Measurements from ENCODE around the gene PHYKPL.

PHYKPL gene

DNA sequence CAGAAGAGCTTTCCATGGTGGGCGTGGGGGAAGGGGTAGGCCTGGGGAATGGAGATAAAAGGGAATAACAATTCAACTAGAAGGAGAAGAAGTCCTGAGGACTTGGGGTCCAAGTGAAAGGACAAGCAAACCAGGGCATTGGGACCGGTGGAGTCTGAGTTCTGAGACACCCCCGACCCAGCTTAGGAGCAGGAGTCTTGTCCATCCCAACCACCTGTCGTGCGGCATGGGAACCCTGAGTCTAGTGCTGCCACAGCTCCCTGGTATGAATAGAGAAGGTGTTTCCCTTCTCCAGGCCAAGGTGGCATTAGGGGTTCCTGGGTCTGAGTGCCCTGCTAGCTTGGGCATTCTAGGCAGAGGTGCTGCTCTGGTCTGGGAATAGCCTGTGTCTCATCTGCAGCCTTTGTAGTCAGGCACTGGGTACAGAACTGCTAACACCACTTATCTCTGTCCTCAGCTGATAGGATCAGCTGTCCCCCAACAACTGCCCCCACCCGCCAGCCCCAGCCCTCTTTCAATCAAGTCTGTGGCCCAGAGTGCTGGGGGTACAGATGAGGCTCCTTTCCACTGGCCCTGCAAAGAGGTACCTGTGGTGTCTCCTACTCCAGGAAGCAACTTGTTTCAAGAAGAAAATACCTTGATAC is 18.3 kb downstream of the PHYKPL start:
- TF ChIP-seq GATA1 (IDR thresholded peaks at IDR 0.05; ENCODE audit: low read depth, low read length) (no peak), POLR2A (IDR thresholded peaks at IDR 0.05; ENCODE audit: low read length) (no peak)
- peak in 1 of 2 experiments; percentile 43 for DNase-seq

DNA sequence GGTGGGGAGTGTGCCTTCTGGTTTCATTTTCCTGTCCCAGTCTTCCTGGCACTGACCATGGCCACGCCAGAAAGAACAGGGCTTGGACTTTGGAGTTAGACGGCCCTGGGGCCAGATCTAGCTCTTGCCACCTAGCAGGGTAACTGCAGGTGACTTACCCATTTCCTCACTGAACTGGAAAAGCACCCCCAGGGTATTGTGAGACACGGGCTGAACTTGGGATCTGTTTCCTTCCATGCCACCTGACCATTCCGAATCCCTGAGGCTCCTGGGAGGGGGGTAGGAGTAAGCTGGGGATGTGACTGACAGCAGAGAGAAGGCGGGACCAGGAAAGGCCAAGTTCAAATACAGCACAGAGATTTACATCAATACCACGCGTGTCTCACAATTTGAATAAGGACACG is 18.9 kb downstream of the PHYKPL start:
- DNase-seq = no peak
- no peak for TF ChIP-seq GATA1 (IDR thresholded peaks at IDR 0.05; ENCODE audit: low read depth, low read length)
- no peak for TF ChIP-seq POLR2A (IDR thresholded peaks at IDR 0.05; ENCODE audit: low read length)

DNA sequence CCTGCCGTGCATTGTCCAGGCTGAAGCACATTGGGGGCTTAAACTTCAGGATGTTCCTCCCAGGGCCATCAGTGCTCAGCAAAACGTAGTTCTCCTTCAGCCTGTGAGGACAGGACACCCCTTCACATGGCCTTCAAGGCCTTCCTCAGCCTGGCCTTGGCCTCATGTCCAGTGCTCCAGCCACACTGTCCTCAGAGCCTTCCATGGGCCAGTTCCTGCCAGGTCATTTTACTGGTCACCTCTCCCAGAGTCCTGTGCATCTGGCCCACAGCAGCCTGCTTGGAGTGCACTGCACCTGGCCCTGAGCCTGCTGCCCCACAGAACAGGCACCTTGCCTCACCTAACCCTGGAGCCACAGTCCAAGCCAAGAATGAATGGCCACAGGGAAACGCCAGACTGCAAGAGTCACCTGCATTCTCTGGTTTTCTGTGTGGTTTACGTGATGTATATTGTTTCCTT is 19.6 kb downstream of the PHYKPL start:
- TF ChIP-seq POLR2A (IDR thresholded peaks at IDR 0.05; ENCODE audit: low read length) (no peak), GATA1 (IDR thresholded peaks at IDR 0.05; ENCODE audit: low read depth, low read length) (no peak)

DNA sequence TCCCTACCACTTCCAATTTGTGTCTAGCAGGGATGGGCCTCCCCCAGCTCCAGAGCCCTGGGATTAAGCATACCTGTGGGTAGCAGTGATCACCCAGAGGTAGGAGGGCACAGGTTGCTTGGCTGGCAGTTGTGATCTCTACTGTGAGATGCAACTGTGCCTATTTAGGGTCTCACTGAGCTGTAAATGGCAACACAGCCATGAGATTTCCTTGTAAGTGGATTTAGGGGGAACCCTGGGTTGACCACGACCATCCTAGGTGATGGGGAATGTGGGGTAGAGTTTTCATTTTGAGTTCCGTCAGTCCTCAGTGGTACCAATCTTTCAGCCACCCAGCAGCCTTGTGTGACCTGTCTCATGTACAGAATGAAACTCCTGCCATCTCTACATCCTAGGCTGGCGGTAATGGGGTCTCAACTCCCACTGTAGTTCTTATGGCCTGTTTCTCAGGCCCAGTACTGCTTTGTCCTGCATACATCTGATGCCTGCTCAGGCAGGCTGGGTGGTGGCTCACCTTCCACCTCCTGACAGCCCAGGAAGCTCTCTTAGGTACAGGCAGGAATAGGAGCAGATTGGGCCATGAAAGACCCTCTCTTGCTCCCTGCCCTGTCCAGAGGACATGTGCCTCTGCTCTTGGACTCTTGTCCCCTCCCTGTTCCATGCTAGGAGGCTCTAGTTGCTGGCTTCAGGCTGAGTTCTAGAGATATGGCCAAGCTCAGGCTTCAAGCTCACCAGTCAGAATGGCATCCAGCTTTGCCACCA is 20.2 kb downstream of the PHYKPL start:
- peak; percentile 52 for TF ChIP-seq POLR2A (IDR thresholded peaks at IDR 0.05; ENCODE audit: low read length)
- no peak for TF ChIP-seq GATA1 (IDR thresholded peaks at IDR 0.05; ENCODE audit: low read depth, low read length)
- no peak for DNase-seq

More for the DNA sequence above, 19.6 kb downstream of the PHYKPL start:
- DNase-seq = no peak

DNA sequence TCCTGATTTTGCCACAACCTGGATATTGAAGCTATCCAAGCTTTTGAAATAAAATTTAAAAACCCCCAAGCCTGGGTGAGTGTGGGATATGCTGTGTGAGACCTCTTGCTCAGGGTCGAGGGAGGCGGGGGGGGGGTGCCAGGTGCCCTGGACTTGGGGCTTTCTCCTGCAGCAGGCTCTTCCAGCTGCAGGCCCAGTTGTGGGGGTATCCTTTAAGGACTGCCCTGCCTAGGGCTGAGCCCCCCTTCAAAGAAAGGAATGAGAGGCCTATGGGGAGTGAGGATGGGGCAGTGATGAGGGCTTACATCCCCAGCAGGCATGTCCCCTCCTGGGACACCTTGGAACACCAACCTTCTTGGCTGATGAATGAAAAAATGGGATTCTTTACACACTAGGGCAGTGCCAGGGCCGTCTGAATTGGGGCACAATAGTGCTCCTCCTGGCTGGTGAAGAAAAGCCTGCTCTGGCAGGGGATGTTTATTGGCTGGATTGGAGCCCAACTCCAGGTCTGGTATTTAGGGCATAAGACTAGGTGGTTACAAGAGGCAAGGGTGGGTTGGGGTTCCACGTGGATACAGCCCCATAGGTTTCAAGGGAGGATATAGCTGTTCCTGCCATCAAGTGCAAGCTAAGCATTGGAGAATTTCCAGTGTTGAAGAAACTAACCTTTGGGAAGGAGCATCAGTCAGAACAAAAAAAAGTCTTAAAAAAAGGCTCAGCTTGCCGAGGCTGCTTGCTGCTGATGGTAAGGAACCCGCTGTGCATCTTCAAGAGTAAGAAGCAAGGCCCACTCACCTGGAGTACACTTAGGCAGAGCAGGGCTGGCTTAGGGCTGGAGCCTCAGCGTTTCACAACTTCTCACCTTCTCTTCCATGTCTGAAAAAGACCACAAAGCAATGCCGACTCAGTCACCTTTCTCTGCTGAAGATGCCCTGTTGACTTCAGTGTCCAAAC is 21.2 kb downstream of the PHYKPL start:
- DNase-seq = no peak
- TF ChIP-seq GATA1 (IDR thresholded peaks at IDR 0.05; ENCODE audit: low read depth, low read length) (no peak), POLR2A (IDR thresholded peaks at IDR 0.05; ENCODE audit: low read length) (no peak)

DNA sequence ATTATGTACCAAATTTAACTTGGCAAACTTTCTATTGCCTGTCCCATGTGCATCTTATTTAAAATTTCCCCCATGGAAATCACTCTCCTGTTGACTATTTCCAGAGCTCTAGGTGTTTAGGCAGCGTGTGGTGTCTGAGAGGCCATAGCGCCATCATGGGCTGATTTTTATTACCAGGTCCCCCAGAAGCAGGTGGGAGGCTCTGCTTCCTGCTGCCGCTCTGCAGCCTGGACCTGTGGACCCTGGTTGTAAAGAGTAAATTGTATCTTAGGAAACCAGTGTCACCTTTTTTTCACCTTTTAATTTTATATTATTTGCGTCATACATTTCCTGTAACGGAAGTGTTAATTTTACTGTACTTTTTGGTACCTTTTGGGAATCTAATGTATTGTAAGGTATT is 21.9 kb downstream of the PHYKPL start:
- TF ChIP-seq POLR2A (IDR thresholded peaks at IDR 0.05; ENCODE audit: low read length) (no peak), GATA1 (IDR thresholded peaks at IDR 0.05; ENCODE audit: low read depth, low read length) (no peak)
- DNase-seq = no peak

DNA sequence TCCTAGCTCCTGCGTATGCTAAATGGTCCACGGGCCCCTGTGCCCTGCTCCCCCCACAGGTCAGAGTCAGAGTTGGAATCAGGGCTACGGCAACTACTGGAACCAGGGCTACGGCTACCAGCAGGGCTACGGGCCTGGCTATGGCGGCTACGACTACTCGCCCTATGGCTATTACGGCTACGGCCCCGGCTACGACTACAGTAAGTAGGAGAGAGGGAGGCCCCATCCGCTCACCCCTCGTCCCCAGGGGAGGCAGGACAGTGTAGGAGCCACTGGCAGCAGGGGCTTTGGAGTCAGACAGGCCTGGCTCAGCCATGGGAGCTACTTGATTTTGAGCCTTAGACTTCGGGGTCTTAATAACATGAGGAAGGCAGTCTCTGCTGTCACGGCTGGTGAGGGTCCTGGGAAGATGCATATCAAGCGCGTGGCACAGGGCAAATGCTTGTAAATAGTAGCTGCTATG is 22.5 kb downstream of the PHYKPL start:
- no peak for TF ChIP-seq GATA1 (IDR thresholded peaks at IDR 0.05; ENCODE audit: low read depth, low read length)
- TF ChIP-seq POLR2A (IDR thresholded peaks at IDR 0.05; ENCODE audit: low read length) = no peak

DNA sequence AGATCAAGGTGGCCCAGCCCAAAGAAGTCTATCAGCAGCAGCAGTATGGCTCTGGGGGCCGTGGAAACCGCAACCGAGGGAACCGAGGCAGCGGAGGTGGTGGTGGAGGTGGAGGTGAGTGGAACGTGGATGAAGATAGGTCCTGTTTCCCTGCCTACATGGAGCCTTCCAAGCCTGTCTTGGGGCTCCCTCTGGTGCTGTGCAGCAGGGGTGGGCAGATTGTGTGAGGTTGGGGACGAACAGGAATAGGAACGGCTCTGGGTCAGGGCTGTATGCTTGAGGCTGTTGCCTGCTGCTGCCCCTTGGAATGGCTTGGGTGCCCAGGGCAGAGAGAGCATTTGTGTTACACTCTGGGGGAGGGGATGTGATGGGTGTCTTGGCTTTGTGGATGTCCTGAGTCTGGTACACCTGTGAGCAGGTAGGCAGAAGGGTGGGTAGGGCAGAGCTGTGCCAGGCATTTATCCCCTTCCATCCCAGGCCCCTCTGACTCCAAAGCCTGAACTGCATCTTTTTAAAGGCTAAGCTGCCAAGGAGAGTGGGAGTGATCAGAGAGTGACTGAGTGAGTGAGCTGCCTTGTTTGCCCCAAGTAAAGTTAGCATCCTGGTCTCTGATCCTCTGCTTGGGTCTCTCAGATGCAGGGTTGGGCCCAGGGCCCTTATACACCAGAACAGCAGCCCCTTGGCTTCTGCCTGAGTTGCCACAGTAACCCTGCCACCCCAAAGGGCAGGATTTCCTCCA is 23.1 kb downstream of the PHYKPL start:
- TF ChIP-seq POLR2A (IDR thresholded peaks at IDR 0.05; ENCODE audit: low read length) (no peak), GATA1 (IDR thresholded peaks at IDR 0.05; ENCODE audit: low read depth, low read length) (no peak)
- DNase-seq = no peak

More for the DNA sequence above, 22.5 kb downstream of the PHYKPL start:
- no peak for DNase-seq

DNA sequence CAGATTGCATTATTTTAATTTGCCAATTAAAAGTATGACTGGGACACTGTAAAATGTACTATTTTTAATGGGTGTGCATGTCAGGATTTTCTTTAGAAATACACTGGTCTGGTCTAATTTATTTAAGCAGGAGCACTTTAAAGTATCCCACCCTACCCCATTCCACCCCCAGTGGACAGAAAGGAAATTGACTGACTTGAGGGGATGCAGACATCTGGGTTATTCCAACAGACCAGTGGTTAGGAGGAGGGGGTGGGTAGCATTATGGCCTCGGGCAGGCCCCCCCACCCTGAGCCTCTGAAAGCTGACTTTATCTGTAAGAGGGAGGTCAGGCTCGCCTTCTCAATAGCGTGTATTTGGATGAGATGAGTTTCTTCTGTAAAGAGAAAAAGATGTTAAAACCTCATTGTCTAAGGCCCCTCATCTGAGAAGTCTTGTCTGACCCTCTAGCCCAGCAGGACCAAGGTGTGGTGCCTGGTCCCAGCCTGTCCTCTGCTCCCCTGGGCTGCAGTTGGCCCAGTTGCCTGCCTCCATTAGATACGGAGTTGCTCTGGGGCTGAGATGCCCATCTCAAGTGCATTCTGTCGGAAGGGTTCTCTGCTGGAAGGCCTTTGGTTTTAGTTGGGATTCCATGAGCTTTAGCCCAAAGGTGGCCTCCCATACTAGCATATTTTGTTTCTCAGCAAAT is 23.9 kb downstream of the PHYKPL start:
- TF ChIP-seq GATA1 (IDR thresholded peaks at IDR 0.05; ENCODE audit: low read depth, low read length) = no peak
- no peak for TF ChIP-seq POLR2A (IDR thresholded peaks at IDR 0.05; ENCODE audit: low read length)
- DNase-seq = peak; percentile 45 to 55

DNA sequence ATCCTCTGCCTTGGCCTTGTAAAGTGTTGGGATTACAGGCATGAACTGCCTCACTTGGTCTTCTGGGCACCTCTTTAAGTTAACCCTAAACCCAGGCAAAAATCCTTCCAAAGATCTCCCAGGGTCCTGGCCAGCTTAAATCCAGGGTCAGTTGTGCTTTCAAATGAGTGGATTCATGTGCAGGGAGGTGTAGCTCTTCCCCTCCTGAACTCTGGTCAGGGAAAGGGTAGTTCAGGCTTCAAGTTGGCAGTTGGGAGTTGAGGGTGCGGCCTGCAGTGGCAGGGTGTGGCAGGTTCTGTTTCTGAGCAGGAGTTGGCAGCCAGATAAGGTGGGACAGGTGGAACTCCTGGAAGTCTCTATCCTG is 24.7 kb downstream of the PHYKPL start:
- peak; percentile 56 to 60 for DNase-seq
- TF ChIP-seq GATA1 (IDR thresholded peaks at IDR 0.05; ENCODE audit: low read depth, low read length) (no peak), POLR2A (IDR thresholded peaks at IDR 0.05; ENCODE audit: low read length) (peak; percentile 32)

DNA sequence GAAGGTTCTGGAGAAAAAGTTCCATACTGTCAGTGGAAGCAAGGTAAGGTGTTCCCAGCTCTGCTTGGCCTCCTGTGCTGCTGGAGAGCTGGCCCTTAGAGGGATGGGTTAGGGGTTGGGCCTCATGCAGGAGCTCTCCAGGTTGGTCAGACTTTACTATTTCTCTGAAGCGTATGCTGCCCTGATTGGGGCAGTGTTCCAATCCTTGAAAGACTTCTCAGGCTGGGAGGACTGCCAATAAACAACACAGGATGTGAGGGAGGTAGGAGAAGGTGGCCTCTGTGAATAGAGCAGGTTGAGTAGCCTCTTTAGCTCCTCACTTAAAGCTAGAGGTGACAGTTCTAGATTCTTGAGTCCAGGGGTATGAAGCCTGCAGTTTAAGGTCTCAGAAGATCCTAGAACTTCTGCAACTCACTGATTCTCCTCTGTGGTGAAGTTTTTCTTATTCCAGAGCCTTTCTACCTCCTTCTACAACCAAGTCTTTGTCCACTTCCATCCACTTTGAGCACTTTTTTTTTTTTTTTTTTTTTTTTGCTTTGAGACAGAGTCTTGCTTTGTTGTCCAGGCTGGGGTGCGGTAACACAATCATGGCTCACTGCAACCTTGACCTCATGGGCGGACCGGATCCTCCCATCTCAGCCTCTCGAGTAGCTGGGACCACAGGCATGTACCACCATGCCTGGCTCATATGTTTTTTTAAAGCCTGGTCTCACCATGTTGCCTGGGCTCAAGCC is 25.3 kb downstream of the PHYKPL start:
- TF ChIP-seq GATA1 (IDR thresholded peaks at IDR 0.05; ENCODE audit: low read depth, low read length) (no peak), POLR2A (IDR thresholded peaks at IDR 0.05; ENCODE audit: low read length) (no peak)
- DNase-seq = no peak

All from erythroblast (primary cell).